ENCODE data around the gene LYRM9.

DNA sequence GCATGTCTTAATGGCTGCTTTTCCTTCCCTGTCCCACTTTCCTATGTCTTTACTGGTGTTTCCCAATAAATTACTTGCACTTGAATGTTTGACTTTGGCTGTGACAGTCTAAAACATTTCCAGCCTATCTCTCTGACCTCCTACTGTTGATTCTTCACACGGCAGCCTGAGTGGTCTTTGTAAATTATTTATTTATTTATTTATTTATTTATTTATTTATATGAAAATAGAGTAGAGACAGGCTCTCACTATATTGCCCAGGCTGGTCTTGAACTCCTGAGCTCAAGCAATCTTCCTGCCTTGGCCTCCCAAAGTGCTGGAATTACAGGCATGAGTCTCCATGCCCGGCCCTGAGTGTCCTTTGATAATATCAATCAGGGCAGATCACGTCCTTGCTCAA, 28.4 kb upstream of the LYRM9 start:
- TF ChIP-seq, protein P1, sequence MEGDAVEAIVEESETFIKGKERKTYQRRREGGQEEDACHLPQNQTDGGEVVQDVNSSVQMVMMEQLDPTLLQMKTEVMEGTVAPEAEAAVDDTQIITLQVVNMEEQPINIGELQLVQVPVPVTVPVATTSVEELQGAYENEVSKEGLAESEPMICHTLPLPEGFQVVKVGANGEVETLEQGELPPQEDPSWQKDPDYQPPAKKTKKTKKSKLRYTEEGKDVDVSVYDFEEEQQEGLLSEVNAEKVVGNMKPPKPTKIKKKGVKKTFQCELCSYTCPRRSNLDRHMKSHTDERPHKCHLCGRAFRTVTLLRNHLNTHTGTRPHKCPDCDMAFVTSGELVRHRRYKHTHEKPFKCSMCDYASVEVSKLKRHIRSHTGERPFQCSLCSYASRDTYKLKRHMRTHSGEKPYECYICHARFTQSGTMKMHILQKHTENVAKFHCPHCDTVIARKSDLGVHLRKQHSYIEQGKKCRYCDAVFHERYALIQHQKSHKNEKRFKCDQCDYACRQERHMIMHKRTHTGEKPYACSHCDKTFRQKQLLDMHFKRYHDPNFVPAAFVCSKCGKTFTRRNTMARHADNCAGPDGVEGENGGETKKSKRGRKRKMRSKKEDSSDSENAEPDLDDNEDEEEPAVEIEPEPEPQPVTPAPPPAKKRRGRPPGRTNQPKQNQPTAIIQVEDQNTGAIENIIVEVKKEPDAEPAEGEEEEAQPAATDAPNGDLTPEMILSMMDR (IDR thresholded peaks at IDR 0.05) = no peak
- TF ChIP-seq POLR2A (IDR thresholded peaks at IDR 0.05) = no peak
- TF ChIP-seq POLR2AphosphoS5 (IDR thresholded peaks at IDR 0.05) = no peak
- no peak for TF ChIP-seq EP300 (IDR thresholded peaks at IDR 0.05)

Data from sigmoid colon (tissue), 4 donors.